AG09319 (cell line): ENCODE data around the gene PCNT.

Source experiments
- DNase-seq: peaks from one replicate; pipeline ENCODE4 v3.0.0-alpha.2; 2010; ENCODE audit warnings: low read depth; ENCODE audit errors: extremely low read depth
- TF ChIP-seq, protein P1 (sequence below): IDR thresholded peaks from 2 replicates; pipeline ENCODE4 v1.5.1; 2011; ENCODE audit warnings: low read depth, mild to moderate bottlenecking, inconsistent platforms, low read length, moderate library complexity

PCNT gene

GRCh38 chr21:46411691-46412090, 87.7 kb downstream of the PCNT start:
- no peak for DNase-seq
- TF ChIP-seq, protein P1, sequence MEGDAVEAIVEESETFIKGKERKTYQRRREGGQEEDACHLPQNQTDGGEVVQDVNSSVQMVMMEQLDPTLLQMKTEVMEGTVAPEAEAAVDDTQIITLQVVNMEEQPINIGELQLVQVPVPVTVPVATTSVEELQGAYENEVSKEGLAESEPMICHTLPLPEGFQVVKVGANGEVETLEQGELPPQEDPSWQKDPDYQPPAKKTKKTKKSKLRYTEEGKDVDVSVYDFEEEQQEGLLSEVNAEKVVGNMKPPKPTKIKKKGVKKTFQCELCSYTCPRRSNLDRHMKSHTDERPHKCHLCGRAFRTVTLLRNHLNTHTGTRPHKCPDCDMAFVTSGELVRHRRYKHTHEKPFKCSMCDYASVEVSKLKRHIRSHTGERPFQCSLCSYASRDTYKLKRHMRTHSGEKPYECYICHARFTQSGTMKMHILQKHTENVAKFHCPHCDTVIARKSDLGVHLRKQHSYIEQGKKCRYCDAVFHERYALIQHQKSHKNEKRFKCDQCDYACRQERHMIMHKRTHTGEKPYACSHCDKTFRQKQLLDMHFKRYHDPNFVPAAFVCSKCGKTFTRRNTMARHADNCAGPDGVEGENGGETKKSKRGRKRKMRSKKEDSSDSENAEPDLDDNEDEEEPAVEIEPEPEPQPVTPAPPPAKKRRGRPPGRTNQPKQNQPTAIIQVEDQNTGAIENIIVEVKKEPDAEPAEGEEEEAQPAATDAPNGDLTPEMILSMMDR, result no peak

- TF ChIP-seq, protein P1, result no peak
- no peak for DNase-seq
Measured at GRCh38 chr21:46412521-46413364, 88.8 kb downstream of the PCNT start.

GRCh38 chr21:46413365-46413696, 89.4 kb downstream of the PCNT start:
- TF ChIP-seq, protein P1, result no peak
- no peak for DNase-seq

DNA sequence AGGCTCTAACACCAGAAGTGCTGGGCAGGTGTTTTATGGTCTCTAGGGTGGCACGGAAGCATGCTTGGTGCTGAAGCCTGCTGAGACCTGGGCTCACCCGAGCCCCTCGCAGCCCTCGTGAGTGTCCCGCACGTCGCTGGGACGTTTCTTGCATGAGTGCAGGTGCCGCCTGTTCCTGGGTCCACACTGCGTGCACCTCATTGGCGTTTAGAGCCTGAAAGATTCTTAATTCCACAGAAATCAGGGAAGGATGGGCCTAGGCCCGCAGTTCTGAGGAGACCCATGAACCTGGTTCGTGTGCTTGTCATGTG, 91.0 kb downstream of the PCNT start:
- TF ChIP-seq, protein P1, result no peak
- DNase-seq, result no peak

GRCh38 chr21:46416551-46416950, 92.6 kb downstream of the PCNT start:
- DNase-seq, result no peak
- TF ChIP-seq, protein P1, result no peak

DNA sequence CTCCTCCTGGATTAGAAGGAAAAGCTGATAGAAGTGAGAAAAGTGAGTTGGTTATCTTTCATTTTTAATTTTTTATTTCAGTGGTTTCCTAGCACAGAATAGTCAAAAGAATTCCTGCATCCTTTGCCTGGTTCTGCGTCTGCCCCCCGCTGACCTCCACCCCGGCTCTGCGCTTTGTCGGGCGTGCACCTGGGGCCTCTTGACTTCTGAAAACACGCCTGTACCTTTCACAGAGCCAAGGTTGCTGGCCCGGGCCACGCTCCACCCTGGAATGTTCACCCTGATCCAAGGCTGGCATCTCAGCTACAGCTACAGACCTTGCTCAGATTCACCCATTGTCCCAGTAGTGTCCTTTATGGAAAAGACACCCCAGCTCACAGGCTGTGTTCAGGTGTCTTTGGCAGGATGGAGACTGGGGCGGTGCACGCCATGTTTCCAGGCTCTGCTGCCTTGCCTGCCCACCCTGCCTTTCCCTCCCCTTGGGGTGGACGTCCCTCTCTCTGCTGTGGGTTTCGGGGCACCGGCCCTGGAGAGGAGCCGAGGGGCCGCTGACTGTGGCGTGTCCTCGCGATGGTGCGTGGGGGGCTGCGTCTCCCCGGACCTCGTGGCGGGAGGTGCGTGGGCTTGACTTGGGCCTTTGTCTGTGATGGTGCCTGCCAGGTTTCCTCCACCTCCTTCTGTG, 94.5 kb downstream of the PCNT start:
- DNase-seq, result no peak
- TF ChIP-seq, protein P1, result no peak
